H4 (cell line): ENCODE results near the gene CREB3. TPM values are rescaled to one million over a fixed set of nuclear protein-coding genes. Genes with fewer than 3 reads are reported as not detected.

Experiments used
- DNase-seq: peaks from one replicate; pipeline ENCODE4 v3.0.0-alpha.2; 2015; ENCODE audit warnings: low spot score
- total RNA-seq: library from RNA; depleted of rRNA; stranded (reverse); fragments of >200 nt; shearing (Covaris generic); gene quantifications from 2 replicates; pipeline ENCODE4 v1.2.3, GENCODE V29; 2014

The CREB3 gene
- total RNA-seq, 1 experiment from 2014 or later = 115 TPM

- DNase-seq = peak; percentile 71
These were observed 16.5 kb downstream of the CREB3 start, which contains the start of the genes GBA2 and RGP1 for GRCh38 chr9:35748858-35749514. TSS of gene GBA2 (minus strand) at chr9:35749228. CDS start at chr9:35748704, 524 bp downstream. TSS of gene RGP1 (plus strand) at chr9:35749287. CDS start at chr9:35749756, 469 bp downstream.

DNA sequence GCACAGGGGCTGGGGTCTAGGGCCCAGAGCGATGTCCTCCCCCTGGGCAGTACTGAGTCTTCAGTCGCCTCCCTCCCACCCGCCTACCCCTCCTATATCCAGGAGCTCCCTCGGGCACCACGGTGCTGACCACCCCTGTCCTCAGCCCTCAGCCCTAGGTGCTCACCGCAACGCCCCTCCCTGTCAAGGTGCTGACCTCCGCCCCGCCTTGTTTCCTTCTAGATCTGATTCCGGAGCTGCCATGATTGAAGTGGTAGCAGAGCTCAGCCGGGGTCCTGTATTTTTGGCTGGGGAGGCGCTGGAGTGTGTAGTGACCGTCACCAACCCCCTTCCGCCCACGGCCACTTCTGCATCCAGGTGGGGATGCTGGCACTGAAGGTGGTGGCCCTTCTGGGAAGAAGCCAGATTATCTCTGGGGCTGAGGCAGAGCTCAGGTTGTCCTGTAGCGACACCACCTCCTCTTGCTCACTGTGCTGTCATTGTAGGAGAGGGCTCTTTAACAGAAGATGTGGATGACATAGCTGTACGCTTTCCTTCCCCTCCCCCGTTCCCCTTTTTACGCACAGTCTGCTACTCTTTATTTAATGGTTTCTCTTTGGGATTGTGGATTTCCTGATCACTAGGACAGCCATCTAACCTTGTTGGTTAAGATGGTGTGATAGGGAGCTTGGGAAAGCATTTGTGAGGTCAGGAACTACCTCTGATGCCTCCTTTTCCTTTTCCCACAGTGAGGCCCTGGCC lies 17.2 kb downstream of the CREB3 start:
- no peak for DNase-seq

DNA sequence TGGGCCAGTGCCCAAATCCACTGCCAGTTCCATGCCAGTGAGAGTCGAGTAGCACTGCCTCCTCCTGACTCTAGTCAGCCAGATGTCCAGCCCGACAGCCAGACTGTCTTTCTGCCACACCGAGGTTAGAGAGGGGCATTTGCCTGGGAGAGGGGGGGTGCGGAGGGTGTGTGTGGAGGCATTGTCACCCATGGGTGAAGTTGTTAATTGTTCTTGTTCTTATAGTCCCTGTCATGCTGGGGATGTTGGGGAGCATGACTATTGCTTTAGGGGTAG lies 17.7 kb downstream of the CREB3 start:
- no peak for DNase-seq

- no peak for DNase-seq
These were observed 21.0 kb downstream of the CREB3 start for GRCh38 chr9:35753466-35753865.

- DNase-seq = no peak
These were observed 21.8 kb downstream of the CREB3 start, which contains the start of gene MSMP for GRCh38 chr9:35754264-35754663. TSS of gene MSMP (minus strand) at chr9:35754276. CDS start at chr9:35754129, 147 bp downstream.

GRCh38 chr9:35755071-35755470 lies 22.6 kb downstream of the CREB3 start:
- DNase-seq = no peak

GRCh38 chr9:35756275-35757225 lies 24.1 kb downstream of the CREB3 start:
- DNase-seq = peak; percentile 63

GRCh38 chr9:35757226-35757891 lies 24.9 kb downstream of the CREB3 start:
- DNase-seq = no peak

DNA sequence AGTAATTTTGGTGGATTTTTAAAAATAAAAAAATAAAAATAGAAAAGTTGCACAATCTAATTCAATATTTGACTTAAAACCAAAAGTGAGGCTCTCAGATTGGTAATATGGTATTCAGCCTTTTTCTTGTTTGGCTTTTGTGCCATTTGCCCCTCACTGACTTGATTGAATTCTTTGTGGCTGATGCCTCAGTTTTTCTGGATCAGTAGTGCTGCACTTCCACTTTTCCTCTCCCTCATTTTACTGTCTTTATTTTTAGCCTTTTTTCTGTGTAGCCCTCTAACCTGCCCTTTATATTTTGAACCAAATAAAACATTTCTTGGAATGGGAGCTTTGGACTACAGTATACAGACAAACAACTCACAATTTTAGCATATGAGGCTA lies 25.4 kb downstream of the CREB3 start:
- DNase-seq = no peak

- DNase-seq = no peak
These were observed 26.1 kb downstream of the CREB3 start for GRCh38 chr9:35758475-35759050.

GRCh38 chr9:35759795-35760194 lies 27.3 kb downstream of the CREB3 start:
- no peak for DNase-seq

- no peak for DNase-seq
These were observed 28.2 kb downstream of the CREB3 start for GRCh38 chr9:35760651-35761050.

- DNase-seq = no peak
These were observed 30.7 kb downstream of the CREB3 start for GRCh38 chr9:35763181-35763580.

GRCh38 chr9:35763803-35764202 lies 31.3 kb downstream of the CREB3 start:
- DNase-seq = no peak

GRCh38 chr9:35766997-35767396 lies 34.5 kb downstream of the CREB3 start:
- DNase-seq = no peak

- no peak for DNase-seq
These were observed 35.0 kb downstream of the CREB3 start for GRCh38 chr9:35767458-35767857.

- DNase-seq = no peak
These were observed 37.3 kb downstream of the CREB3 start for GRCh38 chr9:35769763-35770162.

- no peak for DNase-seq
These were observed 38.6 kb downstream of the CREB3 start for GRCh38 chr9:35771075-35771433.

GRCh38 chr9:35771534-35771933 lies 39.1 kb downstream of the CREB3 start:
- DNase-seq = no peak

DNA sequence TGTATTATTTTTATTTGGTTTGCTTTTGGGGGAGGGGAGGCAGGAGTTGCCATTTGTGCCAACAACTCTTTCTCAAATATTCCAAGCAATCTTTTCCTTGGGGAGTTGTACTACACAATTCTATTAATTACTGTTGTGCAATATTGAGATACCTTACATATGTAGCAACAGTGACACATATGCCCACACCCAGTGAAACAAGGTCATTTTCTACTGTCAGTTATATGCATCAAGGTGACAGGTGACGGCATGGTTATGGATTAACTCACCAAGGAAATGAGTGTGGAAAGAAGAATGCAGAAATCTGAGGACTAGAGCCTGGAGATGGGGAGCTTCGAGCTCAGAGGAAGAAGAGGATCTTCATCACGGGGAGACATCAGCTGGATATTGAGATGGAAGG lies 39.5 kb downstream of the CREB3 start:
- no peak for DNase-seq

DNA sequence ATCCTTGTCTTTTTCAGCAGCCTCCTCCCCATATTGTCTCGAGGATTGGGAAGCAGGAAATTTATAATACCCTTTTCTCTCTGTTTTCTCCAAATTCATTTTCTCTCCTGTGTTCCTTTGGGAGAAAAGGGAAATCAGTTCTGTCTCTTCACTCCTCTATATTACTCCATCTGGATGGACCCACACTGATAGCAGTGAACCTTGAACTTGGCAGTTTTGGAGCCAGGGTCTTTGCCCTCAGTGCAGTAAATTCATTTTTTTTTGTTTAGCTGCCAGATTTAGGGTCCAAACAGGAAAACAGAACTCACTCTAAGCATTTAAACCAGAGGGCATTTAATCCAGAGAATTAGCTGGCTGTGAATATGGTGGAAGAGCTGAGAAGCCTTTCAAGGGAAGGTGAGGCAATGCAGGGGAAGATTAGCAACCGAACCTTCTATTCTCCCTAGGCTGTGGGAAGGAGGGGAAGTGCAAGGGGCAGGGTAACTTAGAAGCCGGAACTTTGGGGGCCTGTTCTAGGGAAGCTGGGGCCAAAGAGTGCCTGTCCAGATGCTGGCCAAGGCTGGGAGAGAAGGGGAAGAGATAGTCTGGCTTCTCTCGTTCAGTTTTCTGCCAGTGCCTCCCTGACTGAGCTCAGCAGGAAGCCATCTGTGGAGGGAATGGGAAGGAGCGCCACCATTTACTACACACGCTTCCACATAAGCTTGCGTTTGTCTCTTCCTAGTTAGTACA lies 42.6 kb downstream of the CREB3 start:
- no peak for DNase-seq
